GM21529 (cell line): ENCODE results near the gene TUBA8.
"Not testable (repeated sequence)": the region's sequence is repeated elsewhere in the genome, so short reads cannot be mapped to it uniquely, and the experiment has no call there.

Experiments used
- ATAC-seq: cut with Tn5 transposase; IDR thresholded peaks from one replicate; pipeline ENCODE4 v1.9.1; 2021; ENCODE audit not compliant: unreplicated experiment

Gene TUBA8

GRCh38 chr22:18123476-18124025 is 12.9 kb downstream of the TUBA8 start:
- ATAC-seq, result not testable (repeated sequence)

- no peak for ATAC-seq
Measured at GRCh38 chr22:18126606-18127005, 16.0 kb downstream of the TUBA8 start.

- no peak for ATAC-seq
Measured at GRCh38 chr22:18130018-18130417, 19.4 kb downstream of the TUBA8 start.

GRCh38 chr22:18130699-18131429 is 20.3 kb downstream of the TUBA8 start:
- no peak for ATAC-seq

GRCh38 chr22:18133452-18133851 is 22.8 kb downstream of the TUBA8 start:
- no peak for ATAC-seq

- no peak for ATAC-seq
Measured at GRCh38 chr22:18136563-18137320, 26.1 kb downstream of the TUBA8 start.

- not testable (repeated sequence) for ATAC-seq
Measured at GRCh38 chr22:18141004-18141403, 30.4 kb downstream of the TUBA8 start.

GRCh38 chr22:18144105-18144504 is 33.5 kb downstream of the TUBA8 start:
- no peak for ATAC-seq

GRCh38 chr22:18145676-18146388 is 35.2 kb downstream of the TUBA8 start:
- no peak for ATAC-seq

GRCh38 chr22:18146389-18146753 is 35.8 kb downstream of the TUBA8 start:
- no peak for ATAC-seq

- ATAC-seq, result no peak
Measured at GRCh38 chr22:18147791-18148190, 37.2 kb downstream of the TUBA8 start.

- no peak for ATAC-seq
Measured at GRCh38 chr22:18148293-18148965, 37.8 kb downstream of the TUBA8 start.

- no peak for ATAC-seq
Measured at GRCh38 chr22:18152519-18152918, 41.9 kb downstream of the TUBA8 start.

- ATAC-seq, result no peak
Measured at GRCh38 chr22:18154821-18155390, 44.3 kb downstream of the TUBA8 start.

GRCh38 chr22:18155546-18155945 is 44.9 kb downstream of the TUBA8 start:
- ATAC-seq, result not testable (repeated sequence)

- no peak for ATAC-seq
Measured at GRCh38 chr22:18156878-18157713, 46.5 kb downstream of the TUBA8 start.

GRCh38 chr22:18157714-18158028 is 47.1 kb downstream of the TUBA8 start:
- no peak for ATAC-seq

GRCh38 chr22:18160641-18161040 is 50.0 kb downstream of the TUBA8 start:
- not testable (repeated sequence) for ATAC-seq

- ATAC-seq, result not testable (repeated sequence)
Measured at GRCh38 chr22:18163843-18164242, 53.2 kb downstream of the TUBA8 start.

GRCh38 chr22:18164584-18164983 is 54.0 kb downstream of the TUBA8 start:
- ATAC-seq, result not testable (repeated sequence)
